NCI-H1436 treated with DMSO at 0.1 percent for 48 hours (cell line): ENCODE data around the gene CDK6.

Experiments
- DNase-seq: peaks from one replicate; lab custom pipeline; 2025; lab: John Stamatoyannopoulos, UW

The CDK6 gene

DNA sequence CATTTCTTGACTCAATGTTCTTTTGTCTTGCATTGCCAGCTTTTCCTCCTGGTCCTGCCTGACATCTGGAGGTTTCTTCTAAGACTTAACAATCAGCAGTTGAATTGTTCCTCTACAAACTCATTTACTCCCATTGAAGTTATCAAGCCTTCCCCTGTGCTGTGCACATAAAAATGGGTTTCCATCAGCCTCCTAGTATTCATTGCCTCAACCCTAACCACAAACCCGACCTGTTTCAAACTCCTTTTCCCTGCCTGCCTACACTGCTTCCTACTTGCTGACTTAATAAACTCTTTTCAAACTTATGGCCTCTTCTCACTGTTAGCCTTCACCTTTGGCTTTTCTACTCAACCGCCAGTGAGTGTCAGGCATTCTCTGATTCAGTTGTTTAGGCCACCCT, 9.4 kb upstream of the CDK6 start:
- DNase-seq: no peak

DNA sequence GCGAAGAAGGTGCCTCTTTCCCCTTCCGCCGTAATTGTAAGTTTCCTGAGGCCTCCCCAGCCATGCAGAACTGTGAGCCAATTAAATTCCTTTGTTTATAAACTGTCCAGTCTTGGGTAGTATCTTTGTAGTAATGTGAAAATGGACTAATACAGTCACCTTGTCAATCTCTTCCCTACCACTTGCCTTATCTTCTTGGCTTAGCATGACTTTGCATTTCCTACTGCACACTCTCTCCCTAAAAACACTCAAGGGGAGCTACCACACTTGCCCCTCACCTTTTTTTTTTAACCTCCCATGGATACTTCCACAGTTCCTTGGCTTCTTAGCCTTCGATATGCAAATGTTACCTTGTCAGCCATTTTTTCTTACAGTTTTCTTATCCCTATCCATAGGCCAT, 7.4 kb upstream of the CDK6 start:
- no peak for DNase-seq

DNA sequence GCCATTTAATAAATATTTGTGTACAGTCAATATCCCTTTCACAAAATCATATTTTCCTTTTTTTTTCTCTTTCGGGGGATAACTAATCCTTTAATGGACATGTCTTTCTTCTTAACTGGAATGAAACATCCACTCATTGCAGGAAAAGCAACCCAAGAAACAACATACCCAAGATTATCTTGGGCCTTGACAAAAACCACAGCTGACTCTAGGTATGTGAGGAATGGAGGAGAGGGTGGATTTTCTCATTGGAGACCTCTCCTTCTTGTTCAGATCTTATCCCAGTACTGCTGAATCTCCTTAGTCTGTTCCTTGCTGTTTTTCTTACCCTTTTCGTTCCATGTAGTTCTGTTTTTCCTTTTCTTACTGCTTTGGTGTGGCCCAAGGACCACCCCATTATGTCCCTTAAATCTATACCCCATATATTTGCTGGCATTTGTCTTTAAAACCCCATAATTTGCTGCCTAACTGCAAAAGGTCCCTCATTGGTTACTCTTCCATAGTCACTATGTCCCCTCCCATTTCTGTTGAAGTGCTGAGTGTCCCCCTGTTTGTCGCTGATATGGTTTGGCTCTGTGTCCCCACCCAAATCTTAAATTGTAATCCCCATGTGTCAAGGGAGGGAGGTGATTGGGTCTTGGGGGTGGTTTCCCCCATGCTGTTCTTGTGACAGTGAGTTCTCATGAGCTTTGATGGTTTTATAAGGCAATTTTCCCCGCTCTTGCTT, 6.8 kb upstream of the CDK6 start:
- DNase-seq: no peak

DNA sequence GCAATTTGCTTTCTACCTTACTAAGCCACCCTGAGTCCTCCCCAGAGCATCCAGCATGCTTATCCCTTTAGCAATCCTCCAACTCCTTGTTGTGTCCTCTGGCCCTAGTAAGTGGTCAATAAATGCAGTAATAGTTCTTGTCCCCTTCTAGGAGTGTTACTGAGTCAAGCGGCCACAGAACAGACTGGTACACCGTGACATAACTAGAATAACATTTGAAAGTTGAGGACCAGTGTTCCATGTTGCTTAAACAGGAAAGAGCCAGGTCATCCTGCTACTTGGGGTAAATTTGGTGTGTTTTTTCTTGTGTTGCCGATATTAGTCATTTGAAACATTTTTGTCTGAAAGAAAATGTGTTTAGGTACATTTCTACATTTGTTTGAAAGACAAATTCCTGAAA, 4.8 kb upstream of the CDK6 start:
- no peak for DNase-seq

DNA sequence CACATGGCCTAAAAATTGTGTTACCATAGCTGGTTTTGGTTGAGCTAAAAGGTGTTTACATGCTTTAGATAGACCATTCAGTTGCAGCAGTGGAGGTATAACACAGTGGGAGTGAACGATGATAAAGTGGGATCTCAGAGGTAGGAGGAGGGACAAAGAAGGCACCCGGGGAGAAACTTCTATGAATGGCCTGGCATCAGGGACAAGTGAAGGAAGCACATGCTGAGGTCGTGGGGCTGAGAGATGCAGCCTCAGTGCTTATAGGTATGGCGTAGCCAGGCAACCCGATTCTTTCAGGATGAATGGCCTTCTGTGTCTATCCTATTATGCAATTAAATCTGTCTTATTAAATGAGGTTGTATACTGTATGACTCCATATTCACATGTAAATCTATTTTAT, 3.9 kb upstream of the CDK6 start:
- DNase-seq: no peak

DNA sequence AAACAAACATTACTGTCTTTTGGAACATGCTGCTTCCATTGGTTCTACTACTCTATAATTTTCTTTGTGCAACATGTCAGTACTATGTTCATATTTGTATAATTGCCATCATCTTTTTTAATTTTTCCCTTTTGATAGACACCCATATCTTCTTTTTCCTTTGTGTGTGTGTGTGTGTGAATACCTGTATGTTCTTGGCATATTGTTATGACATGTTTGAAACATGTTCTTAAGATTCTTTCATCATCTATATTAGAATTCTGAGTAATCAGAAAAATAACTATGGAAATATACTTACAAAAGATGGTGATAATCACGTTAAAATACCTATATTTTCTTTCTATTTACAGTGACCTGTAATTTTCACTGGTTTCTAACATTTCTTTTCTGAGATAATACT, 3.5 kb upstream of the CDK6 start:
- no peak for DNase-seq

DNA sequence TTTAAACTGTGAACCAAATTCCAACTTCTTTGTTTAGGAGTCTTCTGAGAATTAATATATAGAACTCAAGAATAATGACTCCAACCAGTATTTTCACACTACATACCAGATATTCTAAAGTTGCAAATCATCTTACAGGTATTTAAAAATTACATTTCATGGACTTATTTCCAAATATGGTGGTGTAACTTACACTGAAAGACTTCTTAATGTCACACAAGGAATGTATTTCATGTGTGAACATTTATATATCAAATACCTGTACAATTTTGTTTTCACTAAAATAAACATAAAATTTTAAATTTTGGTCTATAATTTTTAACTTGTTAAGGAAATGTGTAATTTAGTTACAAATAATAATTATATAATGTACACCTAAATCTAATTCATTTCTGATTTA, 2.6 kb upstream of the CDK6 start:
- DNase-seq: no peak

DNA sequence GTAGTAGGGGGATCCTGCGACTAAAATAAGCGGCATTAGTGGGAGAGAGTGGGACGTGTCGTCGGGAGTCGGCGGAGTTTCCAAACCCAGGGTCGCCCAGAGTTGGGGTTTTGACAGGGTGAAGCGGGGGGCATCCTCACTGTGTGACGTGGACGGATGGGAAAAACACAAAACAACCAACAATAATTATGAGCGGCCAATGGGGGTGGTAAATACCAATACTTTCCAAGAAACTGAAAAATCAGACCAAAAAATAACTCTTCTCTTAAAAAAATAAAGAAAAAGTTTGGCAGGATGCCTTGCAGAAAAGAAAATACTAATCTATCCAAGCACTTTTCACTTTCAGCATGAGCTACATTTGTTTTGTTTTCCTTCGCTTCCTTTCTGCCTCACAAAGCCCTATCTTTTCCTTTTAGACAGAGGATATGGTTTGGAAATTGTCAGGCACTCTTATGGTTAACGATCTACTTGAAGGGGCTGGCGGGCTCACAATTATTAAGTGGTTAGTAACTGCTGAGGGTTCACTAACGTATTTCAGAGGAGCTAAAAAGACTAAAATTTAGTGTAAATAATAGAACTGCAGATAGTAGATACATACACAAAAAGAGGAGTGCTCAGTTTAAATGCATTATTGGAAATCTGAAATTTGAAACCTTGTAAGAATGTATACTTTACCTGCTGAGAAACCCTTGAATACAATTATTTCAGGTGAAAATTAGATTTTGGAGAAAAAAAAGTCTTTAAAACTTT, 802 bp upstream of the CDK6 start:
- DNase-seq: no peak

DNA sequence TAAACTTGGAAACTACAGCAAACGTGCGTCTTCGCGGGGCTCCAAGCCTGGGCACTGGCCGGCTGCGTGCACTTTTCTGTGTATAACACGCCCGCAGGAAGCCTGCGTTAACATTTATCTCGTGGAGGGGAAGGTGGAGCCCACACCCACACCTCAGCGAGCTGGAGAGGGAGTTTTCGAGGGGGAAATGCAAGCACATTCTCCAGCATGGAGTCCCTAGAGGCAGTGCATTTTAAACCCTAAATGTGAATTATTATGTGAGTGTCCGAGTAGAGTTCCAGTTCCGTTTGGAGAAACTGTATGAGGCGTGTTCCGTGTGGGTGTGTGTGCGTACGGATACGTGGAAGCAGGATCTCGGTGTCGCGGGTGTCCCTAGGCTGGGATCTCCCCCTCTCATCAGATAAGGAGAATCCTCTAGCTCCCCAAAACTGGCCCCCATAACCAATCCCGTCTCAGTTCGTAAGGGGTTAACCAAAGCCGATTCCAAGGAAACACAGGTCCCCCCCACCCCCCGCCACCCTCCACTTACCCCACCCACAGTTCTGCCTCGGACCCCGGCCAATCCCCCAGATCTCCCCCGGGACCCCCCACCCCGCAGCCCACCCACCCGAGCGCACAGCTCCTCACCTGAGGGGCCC, 403 bp downstream of the CDK6 start:
- no peak for DNase-seq

DNA sequence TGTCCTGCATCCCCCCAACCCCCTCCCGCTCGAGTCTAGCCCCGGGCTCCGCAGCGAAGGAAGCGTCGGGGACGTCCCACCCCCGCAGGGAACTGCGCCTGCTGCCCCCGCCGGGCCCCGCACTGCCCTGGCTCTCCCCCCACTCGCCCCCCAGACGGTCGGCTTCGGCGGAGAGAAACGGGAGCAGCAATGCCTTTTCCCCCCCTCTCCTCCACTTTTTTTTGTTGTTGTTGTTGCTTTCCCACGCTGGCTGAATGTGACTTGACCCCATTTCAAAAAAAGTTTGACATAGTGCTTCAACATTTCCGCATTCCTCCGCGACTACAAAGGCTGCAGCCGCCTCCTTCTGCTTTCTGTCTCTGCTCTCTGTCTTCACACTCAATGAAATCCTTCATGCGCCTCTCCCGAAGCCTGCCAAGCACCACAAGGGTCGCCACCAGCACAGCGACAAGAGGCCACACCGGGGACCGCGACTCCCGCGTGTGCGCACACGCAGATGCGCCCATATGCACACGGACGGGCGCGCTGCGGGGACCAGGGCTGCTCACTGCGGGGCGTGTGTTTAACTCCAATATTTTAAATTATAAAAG, 1.0 kb downstream of the CDK6 start:
- DNase-seq: no peak

DNA sequence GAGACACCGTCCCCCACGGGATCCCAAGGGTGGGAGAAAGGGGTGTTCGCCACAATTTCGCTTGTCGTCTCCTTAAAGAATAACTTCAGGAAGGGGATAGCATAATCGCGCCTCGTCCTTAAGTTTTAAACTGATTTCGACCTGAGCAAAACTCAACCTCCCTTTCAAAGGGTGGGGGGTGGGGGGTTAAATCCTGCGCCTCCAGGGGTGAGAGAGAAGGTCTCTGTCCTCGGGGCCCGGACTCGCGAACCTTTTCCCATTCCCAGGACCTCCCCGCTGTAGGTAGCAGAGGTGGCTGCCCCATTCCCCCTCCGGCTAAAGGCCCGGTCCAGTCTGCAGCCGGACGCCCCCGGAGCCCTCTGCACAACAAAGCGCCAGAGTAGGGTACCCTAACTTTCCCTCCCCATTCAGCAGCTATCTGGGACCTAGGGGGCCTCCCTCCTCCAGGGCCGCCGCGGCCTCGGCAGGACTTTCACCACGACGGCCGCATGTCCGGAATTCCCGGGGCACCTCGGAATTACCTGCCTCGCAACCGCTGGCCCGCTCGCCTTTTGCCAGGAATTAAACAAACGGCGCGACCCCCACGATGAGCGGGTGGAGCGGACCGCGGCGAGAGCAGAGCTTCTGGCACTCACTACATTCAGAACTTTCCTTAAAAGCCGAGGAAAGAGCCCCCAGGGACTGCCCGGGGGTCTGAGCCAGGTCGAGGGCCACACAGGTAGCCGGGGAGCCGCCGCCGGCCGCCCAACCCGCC, 1.7 kb downstream of the CDK6 start:
- no peak for DNase-seq

DNA sequence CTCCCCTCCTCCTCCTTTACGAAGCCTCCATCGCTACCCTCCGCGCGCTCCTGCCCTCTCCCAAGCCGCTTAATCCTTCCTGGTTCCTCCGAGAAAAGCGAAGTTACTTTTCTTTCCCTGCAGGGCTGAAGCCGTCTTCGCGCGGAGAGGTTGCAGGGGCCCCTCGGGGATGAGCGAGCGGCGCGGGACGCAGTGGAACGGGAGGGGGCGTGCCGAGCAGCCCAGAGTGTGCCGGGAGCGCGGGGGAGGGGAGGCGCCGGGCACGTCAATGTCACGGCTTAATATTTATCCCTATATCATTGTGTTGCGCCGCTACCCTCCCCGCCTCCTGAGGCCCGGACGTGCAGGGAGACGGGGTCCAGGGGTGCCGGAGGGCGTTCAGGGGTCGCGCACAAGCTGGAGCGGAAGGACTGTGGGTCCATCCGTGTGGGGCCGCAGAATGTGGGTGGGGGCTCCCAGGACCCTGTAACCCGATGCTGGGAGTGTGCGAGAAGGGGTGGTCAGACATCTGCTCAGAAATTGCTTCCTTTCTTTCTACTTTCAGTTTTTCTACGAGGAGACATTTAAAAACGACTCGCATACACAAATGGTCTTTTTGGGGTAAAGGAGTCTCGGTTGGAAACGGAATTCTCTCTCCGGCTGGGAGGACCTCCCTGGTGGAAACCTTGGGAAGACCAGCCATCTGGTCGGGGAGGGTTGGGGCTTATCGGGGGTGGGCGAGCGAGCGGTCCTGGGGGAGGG, 2.4 kb downstream of the CDK6 start:
- no peak for DNase-seq

DNA sequence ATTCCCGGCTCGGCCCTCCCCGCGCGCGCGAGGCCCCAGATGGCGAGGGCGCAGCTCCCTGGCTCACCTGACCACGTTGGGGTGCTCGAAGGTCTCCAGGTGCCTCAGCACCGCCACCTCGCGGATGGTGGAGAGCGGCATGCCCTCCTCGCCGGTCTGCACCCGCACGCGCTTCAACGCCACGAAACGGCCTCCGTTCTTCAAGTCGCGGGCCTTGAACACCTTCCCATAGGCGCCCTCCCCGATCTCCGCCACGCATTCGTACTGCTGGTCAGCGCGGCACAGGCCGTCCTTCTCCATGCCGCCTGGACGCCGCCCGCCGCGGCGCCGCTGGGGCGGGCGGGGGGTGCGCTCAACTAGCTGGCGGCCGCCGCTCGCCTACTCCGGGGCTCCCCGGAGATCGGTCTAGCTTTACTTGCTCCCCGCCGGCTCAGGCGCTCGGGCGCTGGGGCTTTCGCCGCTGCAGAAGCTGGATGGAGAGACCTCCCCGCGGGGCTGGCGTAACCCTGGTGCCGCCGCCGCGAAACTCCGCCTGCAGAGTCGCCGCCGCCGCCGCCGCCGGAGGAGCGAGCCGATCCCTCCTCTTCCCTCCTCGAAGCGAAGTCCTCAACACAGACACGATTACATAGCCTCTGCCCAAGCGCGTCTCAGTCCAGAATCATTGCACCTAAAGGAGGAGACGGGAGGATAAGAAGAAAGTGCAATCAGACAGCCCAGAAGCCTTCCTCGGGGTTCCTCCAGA, 3.2 kb downstream of the CDK6 start:
- DNase-seq: no peak

DNA sequence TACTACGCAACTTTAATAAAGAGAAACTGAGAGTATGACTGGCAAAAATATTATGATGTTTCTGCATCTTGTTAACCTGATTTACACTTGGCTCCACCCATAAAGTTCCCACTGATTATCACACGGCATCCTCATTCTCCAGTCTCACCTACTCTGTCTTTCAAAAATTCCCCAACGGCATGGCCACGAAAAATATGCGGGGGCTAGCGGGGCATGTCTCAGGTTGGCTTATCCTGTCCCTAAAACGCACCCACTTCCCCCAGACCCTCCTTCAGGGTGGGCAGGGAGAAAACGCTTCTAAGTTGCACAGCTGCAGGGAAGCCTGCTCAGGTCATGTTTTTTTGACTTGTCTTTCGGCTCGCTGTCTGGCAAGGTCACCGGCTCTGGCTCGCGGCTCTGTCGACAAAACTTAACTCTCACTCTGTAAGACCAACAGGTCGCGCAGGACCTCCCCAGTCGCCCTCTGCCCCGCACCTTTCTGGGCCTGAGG, 3.8 kb downstream of the CDK6 start:
- no peak for DNase-seq

DNA sequence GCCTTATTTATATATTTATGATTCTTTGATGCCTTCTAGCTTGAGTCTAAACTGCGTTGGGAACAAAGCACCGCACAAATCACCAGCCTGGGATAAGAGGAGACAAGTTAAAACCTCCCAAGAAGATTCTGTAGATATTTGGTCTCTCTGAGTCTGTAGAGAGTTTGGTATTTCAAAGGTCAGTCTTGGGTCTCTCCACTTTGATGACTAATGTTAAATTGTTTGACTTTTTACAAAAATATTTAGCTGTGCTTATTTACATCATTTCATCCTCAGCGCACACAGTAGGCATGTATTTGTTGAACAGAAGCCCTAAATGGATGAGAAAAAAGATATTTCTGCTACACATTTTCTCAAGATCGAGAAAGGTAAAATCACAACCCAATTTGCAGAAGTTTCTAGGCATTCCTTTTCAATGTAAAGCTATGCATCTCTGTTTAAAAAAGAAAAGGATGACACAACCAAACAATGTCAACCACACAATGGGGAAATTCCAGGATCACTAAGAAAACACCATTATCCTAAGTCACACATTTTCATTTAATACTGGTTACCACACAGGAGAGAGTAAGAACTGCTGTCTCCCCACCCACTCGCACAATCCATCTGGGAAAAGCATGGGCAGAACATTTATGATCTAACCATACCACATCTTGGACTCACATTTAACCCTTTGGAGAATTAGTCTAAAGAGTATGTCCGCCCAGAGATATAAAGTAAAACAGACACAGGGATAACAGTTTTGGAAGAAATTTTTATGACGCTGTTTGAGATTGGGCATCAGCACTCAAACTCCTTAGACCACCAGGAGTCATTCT, 4.4 kb downstream of the CDK6 start:
- no peak for DNase-seq

DNA sequence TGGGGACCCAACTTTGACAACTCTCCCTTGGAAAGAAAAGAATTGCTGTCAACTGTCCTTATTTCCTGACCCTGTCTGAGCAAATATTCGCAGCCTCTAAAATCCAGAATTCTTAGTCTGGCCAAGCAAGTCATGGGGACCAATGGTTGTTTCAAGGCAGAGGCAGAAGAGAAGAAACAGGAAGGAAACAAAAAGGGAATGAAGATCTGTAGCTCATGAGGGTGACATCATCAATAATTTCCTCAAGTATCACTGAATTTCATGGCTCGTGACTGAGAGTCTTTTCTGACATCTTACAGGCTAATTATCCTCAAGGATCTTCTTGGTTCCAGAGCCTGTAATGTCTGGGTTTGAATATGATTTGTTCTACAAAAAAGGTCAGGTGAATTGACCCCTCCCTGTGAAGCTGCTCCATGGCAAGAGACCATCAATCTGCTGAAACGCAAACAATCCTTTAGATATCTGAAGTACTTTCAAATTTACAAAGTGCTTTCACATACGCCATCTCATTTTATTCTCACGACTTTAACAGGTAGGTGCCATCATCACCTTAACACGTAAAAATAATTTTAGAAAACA, 5.8 kb downstream of the CDK6 start:
- no peak for DNase-seq

DNA sequence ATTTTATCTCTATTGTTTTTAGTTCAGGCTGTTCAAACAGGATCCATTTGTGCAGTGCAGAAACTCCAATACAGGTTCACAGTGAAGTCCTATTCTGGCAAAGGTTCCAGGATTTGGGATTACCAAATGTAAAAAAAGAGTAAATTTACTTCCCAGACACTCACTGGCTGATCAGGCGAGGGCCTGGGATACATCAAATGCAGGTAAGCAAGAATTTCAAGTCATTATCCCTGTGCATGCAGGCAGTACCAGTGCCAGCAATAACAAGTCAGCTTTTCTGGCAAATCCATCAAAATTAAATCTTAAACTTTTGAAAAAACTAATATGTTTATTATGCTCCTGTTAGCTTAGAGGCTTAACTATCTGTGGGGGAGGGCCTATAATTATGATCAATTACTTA, 6.3 kb downstream of the CDK6 start:
- no peak for DNase-seq

DNA sequence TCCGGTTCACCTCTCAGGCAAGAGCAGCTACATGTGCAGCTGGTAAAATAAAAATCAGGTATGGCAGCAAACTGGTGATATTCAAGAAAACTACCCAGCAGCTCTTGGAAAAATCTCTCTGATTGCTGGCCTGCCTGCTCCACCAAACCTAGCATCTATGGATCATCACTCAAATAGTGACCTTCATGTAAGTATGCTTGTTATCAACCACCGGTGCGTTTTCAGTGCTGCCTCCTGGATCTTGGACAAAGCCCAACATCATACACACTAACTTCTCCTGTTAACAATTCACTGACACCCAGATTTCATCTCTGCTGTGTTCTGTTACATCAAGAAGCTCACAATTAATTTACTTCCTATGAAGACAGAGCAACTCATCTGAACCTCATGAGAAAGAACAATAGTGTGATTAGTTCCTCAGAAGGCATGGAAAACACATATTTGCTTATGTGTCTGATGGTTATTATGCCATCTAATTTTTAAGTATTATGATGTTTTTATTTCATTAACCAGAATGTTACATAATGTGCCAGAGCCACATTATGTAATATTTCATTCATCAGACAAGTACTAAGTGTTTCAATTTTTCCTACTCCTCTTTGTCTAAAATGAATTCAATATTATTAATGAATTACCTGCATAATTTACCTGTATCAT, 8.8 kb downstream of the CDK6 start:
- no peak for DNase-seq
